ENCODE results near the gene EPHA5.

EPHA5 gene

DNA sequence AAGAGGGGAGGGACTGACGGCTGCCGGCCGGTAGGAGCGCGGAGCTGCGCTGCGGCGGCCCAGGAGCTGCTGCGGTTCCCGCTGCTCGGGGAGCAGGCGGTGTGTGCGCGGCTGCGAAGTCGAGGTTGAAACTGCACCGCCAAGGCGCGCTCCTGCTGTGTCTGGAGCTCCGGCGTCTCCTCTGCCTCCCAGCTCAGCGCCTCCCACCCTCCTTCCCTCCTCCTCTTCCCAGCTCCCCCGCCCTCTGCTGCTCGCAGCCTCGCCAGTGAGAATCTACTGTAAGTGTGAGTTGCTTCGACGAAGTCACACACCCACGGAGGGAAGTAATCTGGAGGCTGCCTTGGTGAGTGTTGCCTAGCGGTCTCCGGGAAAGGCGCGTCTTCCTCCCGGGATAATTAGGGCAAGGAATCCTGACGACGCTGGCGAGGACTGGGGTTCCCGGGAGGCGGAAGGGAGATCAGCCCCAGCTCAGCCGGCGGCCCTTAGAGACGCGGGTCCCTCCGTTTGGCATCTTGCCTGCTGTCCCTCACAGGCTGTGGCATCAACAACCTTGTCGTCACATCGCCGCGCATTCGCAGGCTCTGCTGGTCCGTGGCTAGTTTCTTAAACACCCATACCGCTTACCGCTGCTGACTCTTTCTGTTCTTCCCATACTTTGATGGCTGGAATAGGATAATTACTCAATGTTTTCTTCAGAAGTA lies at the start of gene EPHA5:
EPHA5 (minus strand) TSS at position 159 of the 701 bp plus-strand sequence. CDS start 747 bp downstream, outside the sequence.
- no peak for DNase-seq (ENCODE audit: low read depth)

DNA sequence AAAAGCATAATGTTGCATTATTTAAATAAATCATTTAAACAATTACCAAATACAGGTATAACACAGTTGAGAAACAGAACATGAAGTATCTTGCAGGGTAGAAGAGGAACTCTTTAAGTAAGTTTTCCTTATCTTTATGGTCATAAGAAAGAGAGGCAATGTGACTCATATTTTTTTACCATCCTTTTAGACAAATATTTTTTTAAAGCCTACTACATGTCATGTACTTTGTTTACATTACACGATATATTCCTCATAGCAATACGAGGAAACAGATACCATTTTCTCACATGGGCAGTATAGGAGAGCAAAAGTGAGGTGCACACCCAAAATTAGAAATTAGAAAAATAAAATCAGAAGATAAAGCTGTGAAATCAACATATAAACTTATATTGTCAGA lies 49.3 kb upstream of the EPHA5 start:
- DNase-seq (ENCODE audit: low read depth), result no peak

DNA sequence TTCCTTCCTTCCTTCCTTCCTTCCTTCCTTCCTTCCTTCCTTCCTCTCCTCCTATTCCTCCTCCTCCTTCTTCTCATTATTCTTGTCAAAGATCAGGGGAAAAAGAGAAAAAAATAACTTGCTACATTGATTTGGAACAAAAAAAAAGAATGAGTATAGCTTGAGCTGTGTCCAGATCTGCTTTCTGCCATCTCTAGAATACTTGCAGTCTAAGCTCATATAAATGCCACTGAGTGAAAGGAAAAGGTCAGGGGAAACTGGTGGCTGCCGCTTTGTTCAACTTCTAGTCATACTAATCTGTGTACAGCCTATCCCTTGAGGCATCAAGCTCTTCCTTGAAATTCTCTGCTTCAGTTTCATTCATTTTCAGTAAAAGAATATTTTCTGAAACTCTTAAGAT lies 28.3 kb upstream of the EPHA5 start:
- DNase-seq (ENCODE audit: low read depth), result no peak

DNA sequence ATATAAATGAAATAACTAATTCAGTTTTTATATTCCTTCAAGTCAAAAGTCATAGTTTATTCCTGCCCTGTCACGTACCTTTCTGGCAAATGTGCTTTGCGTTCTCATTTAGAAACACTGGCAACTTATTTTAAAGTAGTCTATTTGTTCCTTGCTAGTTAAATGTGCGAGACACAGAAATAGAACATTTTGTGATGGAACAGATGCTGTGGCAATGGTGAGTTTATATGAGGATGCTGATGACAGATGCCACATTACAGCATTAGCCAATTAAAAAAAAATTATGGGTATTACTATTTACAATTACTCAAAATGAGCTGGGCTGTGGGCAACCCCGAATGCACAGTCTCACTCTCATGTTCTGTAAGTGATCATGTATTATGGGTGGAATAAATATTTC lies 26.1 kb upstream of the EPHA5 start:
- DNase-seq (ENCODE audit: low read depth), result no peak

DNA sequence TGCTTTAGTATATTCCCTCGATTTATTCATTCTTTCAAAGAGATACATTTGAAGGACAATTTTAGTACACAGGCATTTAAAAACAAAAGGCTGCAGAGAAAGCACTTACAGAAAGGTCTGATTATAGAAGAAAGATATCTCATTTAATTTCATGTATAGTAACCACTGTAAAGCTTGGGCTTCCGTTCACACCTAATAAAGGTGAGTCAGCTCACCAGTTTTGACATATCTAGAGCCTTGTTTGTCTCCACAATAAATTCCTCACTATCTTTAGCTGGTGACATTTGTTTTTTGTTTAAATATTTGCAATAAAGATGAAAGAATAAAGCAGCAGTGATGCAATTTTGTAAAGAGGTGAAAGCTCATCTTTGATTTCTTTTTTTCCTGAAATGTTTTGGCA lies 1.1 kb upstream of the EPHA5 start:
- no peak for DNase-seq (ENCODE audit: low read depth)

DNA sequence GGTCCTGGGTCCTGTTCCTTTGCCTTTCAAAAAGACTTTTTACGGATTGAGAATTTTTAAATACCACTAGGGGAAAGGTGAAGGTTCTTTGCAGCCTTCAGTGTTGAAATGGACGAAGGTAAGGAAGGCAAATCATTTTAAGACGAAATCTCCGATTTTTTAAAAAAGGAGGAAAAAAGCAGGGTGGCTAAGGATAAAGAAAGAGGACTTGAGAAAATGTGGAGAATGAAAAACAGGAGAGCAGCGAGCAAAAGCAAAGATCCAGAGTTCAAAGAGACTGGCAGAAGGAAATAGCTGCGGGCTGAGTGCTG lies 314 bp downstream of the EPHA5 start:
- no peak for DNase-seq (ENCODE audit: low read depth)

DNA sequence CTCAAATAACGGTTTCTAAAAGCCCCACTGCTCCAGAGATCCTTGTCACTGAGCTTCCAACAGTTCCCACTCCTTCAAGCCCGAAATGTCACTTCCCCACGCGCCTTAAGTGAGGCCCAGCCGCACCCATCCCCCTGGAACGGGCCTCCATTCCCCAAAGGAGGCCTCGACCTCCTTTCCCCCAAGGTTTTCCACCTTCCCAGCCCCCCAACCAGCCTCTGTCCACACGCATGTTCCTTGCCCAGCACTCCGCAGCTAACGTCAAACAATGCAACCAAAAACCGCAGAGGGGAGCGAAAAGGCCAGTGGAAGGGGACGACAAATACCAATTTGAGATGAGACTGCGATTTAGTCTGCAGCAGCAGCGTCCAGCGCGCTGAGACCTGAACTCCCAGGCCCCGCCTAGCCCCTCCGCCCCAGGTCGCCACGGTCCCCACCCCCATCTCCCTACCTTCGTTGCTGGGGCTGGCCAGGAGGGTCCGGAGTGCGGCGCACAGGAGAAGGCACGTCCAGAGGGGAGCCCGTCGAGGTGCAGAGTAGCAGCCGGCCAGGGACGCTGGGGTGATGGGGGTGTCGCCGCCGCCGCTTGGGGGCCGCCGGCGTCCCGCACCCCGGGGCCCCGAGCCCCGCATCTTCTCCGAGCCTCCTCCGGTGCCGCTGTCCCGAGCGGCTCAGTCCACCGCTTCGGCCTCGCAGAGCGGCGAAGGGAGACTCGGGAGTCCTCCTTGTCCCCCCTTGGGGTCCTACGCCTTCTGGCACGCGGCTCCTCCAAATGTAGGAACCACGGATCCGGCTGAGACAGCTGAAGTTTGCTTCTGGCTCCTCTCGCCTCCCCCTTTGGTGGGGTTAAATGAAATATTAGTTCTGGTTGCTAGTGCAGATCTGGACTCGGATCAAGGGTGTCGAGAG lies 924 bp downstream of the EPHA5 start:
- no peak for DNase-seq (ENCODE audit: low read depth)

DNA sequence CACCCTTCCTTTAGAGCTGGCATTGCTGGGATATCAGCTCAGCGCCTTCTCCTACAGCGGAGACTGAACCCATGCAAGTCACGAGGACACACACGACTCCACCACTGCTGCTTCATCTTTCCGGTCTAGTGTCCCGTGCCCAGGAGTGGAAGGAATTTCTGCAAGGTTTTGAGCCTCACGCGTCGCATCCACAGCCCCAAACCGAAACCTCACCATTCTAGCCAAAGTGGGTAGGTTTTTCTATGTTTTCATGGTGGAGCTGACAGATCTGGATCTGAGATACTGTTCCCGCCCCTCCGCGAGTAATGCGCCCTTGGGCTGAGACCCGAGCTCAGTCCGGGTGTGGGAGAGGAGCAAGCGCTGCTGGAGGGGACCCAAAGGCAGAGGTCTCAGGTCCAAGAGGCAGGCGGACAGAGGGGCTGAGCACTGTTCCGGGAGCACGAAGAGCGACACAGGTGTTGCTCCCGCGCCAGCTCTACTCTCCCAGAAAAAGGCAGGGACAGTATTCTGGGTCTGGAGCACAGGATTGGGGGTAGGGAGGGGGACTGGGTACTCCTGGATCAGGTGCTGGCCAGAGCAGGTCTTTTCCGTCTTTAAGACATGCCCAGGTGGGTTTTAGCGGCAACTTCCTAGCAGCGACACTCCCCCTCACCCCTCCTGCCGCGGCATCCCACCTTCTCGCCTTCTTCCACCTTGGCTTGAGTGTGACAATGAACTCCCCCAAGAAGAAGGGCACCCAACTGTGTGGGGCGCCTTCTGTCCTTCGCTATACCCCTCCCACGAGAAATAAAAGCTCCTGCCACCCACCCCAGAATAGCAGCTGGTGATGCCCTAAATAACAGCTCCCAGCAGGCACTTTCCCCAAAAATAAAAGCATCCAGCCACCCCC lies 1.8 kb downstream of the EPHA5 start:
- no peak for DNase-seq (ENCODE audit: low read depth)

DNA sequence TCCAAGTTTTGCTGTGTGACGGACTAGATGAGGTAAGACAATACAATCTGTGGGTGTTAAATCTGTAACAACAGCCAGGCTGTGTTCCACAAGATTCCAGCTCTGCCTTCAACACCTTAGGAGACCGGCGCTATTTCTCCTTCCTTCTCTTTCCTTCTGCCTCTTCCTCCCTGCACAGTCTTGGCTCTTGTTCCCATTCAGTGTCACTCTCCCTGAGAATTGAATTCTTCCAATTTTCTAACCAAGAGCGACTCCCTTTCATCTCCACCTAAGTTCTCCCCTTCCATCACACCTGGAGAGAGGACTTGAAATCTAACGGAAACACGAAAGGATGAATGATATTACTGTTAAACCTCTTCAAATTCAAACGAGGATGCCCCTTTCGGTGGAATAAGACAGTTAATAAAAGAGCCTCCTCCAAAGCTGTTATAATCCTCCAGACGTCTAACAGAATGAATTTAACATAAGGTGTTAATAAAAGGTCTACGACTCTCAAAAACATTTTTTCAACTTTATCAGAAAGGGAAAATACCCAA lies 2.7 kb downstream of the EPHA5 start:
- no peak for DNase-seq (ENCODE audit: low read depth)

DNA sequence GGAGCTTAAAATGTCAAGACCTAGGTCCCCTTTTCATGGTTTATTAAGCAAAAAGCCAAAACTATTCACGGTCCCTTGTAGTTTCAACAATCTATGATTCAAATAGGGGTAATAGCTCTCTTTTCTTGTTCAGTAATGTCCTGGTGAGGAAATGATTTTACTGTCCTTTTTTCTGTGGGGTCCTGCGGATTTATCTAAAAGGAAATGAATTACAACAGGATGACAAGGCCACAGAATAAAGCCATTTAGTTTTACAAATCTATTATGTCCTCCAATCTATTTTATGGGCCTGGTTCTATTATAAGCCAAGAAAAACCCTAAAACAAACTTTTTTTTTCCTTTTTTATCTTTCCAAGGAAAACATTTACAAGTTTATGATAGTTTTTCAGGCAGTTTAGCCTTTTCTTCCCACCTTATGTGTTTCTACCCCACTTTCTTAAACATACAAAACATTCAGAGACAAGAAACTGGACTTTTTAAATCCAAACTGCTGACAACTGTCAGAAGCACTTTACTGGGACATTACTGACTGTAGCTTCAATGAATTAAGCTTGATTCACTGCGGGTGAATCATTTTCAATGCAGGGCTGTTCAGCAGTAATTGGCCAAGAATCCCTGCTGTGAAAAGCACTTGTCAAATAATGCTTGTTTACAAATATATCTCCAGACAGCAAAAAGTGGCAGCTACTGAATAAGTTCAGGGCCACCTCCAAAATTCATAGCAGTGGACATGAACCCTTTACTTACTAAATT lies 4.3 kb downstream of the EPHA5 start:
- DNase-seq (ENCODE audit: low read depth), result no peak

DNA sequence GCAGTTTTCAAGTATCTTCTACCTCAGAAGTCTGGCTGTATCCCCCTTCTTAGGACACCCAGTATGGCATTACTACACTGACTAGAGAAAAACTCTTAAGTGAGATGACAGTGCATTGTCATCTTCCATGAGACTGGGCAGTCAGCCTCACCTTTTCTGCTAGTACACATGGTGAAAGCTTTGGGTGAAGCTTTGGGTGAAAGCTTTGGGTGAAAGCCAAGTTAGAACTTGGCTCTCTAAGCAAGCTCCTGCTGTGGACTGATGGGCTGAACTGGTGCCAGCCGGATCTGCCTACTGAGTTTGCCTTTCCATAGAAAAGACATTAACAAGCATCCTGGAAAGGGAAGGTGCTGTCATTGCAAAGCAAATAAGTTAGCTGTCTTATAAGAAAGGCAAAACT lies 8.8 kb downstream of the EPHA5 start:
- DNase-seq (ENCODE audit: low read depth), result no peak

DNA sequence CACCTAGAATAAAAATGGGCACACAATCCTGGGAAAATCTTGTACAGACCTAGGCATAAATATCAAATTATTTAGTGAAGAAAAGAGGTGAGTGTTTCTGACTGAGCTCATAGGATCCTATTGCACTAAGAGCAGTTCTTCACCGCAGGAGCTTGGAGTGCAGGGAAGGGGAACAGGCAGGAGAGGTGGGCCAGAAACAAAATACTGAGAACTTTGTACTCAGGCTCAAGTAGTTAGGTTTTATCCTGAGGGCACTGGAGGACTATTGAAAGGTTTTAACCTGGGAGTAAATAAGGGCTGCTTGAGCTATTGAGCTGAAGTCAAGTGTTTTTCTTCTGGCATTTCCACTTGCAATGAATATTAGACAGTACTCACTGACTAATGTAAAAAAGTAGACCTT lies 12.2 kb downstream of the EPHA5 start:
- no peak for DNase-seq (ENCODE audit: low read depth)

DNA sequence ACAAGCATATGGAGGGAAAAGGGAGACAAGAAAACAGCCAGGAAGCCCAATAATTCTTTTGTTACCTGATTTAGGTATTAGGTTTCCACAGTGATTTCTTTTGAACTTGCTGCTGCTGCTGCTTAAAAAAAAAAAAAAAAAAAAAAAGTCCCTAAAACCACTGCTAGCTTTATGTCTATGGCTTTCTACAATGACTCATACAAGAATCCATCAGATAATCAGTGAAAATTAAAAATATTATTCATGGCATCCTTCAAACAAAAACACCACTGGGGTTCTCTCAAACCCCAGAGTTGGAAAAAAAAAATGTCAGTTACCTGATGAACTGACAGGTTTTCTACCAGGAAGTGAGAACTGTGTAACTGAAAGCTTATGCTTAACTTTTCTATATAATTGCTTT lies 14.3 kb downstream of the EPHA5 start:
- no peak for DNase-seq (ENCODE audit: low read depth)

DNA sequence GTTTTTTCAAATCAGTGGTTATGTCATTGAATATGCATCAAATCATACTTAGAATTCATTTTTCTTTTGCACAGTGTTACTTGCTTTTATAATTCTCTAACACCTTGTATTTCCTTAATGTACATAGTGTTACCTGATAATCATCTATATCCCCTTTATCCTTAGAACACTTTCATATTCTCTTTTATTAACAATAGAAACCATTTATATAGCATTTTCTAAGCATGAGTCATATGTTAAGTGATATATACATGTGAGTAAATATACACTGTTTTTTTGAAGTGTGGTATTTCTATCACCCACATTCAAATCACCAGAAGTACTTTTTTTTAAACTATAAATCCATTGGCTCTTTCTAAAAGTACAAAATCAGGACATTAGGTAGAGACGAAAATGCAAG lies 15.3 kb downstream of the EPHA5 start:
- DNase-seq (ENCODE audit: low read depth), result no peak

DNA sequence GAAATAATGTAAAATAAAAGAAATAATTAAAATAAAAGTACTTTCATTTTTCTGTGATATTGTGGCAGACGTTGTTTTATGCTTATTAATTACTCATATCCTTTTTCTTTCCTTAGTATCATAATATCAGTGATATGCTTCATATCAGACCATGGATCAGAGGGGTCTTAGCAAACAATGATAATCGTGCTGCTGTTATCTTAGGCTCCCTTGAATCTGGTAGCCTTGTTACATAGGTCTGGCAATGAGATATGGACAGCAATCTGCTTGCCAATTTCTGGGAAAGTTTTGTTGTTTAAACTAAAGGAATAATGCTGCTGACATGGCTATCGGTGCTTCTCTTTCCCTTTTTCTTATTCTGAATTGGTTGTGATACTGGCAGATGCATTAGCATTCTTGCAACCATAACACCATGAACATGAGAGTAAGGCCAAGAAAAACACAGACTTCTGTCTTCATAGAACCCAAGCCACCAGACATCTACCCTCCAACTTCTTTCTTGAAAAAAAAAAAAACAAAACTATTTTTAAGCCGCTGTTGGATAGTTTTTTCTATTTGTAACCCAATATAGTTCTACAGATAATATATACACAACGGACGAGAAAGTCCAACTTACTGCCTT lies 16.4 kb downstream of the EPHA5 start:
- no peak for DNase-seq (ENCODE audit: low read depth)

DNA sequence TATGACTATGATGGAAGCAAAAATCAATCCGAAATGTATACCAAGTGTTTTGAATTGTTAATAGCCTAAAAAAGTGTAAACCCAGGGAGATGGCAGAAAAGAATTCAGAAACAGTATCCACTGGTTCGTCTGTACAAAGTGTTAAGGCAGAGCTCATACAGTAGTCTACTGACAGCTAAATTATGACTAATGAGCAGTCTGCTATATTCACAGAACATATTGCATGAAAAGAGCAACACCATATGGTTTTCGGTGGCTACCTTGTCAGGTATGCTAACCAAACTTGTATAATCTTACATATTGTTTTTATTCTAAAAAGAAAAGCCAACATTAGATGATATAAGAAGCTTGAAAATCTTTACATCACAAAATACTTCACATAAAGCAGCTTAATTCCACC lies 18.5 kb downstream of the EPHA5 start:
- no peak for DNase-seq (ENCODE audit: low read depth)

DNA sequence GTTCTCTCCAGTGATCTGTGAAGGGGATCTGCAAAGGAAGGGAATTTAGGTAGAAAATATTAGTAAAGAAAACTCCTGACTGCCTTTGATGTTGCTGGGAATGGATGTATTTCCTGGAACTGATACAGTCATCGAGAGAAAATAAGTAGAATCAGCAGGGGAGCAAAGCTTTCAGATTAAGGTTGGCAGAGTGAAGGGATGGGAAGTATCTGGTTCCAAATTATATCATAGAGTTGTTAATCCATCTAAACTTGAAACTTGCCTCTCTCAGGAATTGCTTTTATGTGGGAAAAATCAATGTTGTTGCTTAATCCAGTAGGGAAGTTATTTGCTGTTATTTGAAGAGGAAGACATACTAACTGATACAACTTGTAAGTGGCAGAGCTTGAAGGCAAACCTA lies 19.3 kb downstream of the EPHA5 start:
- DNase-seq (ENCODE audit: low read depth), result no peak

DNA sequence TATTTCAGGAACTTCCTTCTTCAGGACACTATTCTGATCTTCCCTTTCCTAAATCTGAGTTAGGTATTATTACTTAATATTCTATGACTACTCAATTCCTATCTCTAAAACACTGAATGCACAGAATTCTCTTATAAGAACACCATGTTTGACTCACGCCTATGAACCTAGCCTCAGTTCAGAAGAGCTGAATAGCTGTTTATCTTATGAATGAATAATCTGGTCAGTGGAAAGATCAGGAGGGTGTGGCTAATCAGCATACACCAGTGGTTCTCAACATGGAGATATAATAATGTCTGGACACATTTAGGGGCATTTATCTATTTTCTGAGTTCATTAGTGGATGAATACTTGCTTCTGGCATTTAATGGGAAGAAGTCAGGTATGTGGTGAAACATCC lies 24.2 kb downstream of the EPHA5 start:
- no peak for DNase-seq (ENCODE audit: low read depth)

DNA sequence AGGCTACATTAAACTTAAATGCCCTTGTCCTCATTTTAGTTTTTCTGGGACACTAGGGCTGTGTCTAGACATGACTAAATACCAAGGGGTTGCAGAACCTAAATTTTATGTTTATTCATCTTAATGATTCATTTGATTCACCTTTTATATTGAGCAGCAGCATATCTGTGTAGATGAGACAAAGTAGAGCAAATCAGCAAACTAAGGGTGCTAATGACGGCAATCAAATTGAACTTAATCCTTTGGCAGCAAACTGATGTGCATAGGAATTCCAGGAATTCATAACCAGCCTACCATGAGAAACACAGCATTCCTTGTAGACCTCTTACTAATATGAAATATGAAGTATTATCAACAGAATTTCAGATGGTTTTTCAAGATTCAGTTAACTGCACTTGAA lies 25.1 kb downstream of the EPHA5 start:
- no peak for DNase-seq (ENCODE audit: low read depth)

DNA sequence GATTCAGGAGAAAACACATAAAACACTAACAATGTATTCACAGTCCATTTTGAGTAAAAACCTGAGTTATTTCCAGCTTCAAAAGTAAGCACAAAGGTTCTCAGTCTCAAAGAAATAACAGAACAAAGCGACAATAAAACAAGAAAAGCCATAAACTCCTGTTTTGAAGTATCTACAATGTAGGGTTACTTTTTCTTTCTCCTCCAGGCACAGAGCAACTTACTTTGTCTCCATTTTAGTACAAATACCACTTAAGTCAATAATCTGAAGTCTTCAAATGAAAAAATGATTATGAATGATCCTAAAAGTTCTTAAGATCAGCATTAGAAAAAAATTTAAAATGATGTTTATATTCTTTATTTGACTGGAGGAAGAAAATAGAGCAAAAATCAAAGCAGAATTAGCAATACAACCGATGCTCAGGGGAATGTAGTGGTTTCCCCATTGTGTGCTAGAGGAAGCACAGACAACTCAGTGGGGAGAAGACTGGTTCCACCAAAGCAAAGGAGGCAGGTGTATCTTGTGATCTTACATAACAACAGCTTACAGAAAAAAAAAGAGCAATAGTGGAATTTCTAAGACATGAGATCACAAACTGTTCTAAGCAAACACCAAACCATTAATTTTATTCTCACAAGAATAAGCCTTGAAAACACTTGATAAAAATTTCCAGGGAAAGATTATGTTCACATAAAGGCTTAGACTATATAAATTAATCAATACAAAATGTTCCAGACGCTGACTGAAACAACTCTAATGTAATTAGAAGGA lies 35.1 kb downstream of the EPHA5 start:
- DNase-seq (ENCODE audit: low read depth), result no peak

Measured in activated gamma-delta T cell treated with anti-CD3 and anti-CD28 coated beads, Interleukin-2, amount 50 U/mL, for 16 hours (primary cell).